WERI-Rb-1 (cell line): ENCODE data around the gene PSMB7.

Experiments used
- DNase-seq: peaks from one replicate; pipeline ENCODE4 v3.0.0-alpha.2; 2020
- H3K27ac ChIP-seq: fragments of 250-450 bp; sonication (Bioruptor Pico); 2 replicates; pipeline ENCODE4 v1.5.1; 2020; ENCODE audit warnings: mild to moderate bottlenecking, moderate library complexity
- H3K27me3 ChIP-seq: fragments of 250-450 bp; sonication (Bioruptor Pico); 2 replicates; pipeline ENCODE4 v1.5.1; 2021; ENCODE audit warnings: mild to moderate bottlenecking, low read depth, moderate library complexity; ENCODE audit not compliant: insufficient read depth, severe bottlenecking
- H3K36me3 ChIP-seq: fragments of 250-450 bp; sonication (Bioruptor Pico); 2 replicates; pipeline ENCODE4 v1.5.1; 2020; ENCODE audit warnings: mild to moderate bottlenecking, moderate library complexity
- H3K4me3 ChIP-seq: 2 replicates; pipeline ENCODE4 v1.5.1; 2011; ENCODE audit warnings: low read depth, mild to moderate bottlenecking, control low read depth, low read length
- H3K9me3 ChIP-seq: fragments of 250-450 bp; sonication (Bioruptor Pico); 2 replicates; pipeline ENCODE4 v1.5.1; 2021; ENCODE audit warnings: mild to moderate bottlenecking, moderate library complexity; ENCODE audit not compliant: severe bottlenecking
- CTCF ChIP-seq: IDR thresholded peaks from 2 replicates; pipeline ENCODE4 v1.5.1; 2011; ENCODE audit warnings: low read depth, mild to moderate bottlenecking, control low read depth, inconsistent platforms, low read length

The PSMB7 gene

GRCh38 chr9:124303762-124304161 lies 111.5 kb downstream of the PSMB7 start:
- 0 out of 2 replicates have a peak, but pooled peaks cover 2% of the 10 kb centered on the region for H3K36me3 ChIP-seq
- H3K27ac ChIP-seq = no peak overlapping the region
- no peak for TF ChIP-seq CTCF
- DNase-seq = no peak
- no peak overlapping the region for H3K4me3 ChIP-seq
- H3K9me3 ChIP-seq = no peaks in the 10 kb centered on the region
- no peaks in the 10 kb centered on the region for H3K27me3 ChIP-seq
